HG02970 (cell line): ENCODE results near the gene NPC1L1.
A peak's percentile ranks its signal among the peaks of the same experiment; 100 is the strongest.
"Not testable (repeated sequence)": the region's sequence is repeated elsewhere in the genome, so short reads cannot be mapped to it uniquely, and the experiment has no call there.

Source experiments
- ATAC-seq: cut with Tn5 transposase; IDR thresholded peaks from one replicate; pipeline ENCODE4 v1.9.1; 2021; ENCODE audit warnings: mild to moderate bottlenecking, moderate library complexity, moderate number of reproducible peaks; ENCODE audit not compliant: unreplicated experiment, low FRiP score

The NPC1L1 gene

DNA sequence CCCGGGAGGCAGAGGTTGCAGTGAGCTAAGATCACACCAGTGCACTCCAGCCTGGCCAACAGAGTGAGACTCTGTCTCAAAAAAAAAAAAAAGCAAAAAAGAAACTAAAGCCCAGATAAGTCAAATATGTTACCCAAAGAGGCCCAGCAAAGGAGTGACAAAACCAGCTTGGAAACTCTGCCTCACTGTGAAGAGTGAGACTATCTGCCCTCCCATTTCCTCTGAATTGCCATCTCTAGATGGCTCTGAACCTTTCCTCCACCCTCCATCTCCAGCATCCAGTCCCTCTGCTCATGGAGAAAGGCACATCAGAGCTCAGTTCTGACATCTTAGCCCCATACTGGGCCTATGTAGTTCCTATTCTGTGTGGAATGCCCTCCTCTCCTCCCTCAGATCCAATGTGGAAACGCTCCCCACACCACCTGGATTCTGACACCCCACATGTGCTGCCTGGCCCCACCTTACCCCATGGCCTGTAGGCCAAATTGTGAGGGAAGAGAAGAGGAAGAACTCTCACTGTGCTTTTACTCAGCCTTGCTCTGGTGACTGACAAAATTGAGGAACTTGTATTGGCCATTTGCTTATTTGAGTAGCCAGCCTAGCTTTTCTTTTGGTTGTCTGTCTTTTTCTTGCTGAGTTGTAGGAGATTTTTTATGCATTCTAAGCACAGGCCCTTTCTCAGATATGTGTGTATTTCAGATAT lies 32.7 kb downstream of the NPC1L1 start:
- no peak for ATAC-seq

DNA sequence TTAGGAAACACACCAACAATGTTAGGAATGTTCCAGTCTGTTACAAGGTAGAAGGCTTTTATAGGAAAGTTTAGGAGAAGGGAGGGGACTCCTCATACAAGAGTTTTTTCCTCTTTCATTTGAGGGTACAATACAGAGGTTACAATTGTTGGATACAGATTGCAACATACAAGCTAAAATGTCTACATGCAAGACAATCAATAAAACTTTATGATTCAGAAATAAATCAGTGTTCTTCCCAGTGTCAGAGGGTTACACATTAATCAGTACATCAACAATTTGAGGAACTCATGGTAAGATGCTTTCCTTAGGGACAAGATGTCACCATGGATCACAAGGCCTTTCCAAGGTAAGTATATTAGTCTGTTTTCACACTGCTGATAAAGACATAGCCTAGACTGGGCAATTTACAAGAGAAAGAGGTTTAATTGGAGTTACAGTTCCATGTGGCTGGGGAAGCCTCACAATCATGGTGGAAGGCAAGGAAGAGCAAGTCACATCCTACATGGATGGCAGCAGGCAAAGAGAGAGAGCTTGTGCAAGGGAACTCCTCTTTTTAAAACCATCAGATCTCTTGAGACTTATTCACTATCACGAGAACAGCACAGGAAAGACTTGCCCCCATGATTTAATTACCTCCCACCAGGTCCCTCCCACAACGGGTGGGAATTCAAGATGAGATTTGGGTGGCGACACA lies 34.4 kb downstream of the NPC1L1 start:
- ATAC-seq, result not testable (repeated sequence)

DNA sequence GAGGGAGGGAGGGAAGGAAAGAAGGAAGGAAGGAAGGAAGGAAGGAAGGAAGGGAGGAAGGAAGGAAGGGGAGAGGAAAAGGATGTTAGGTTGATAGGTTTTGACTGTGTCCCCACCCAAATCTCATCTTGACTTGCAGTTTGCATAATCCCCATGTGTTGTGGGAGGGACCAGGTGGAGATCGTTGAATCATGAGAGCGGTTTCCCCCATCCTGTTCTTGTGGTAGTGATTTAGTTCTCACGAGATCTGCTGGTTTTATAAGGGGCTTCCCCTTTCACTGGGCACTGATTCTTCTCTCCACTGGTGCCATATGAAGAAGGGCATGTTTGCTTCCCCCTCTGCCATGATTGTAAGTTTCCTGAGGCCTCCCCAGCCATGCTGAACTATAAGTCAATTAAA lies 35.5 kb downstream of the NPC1L1 start:
- no peak for ATAC-seq

DNA sequence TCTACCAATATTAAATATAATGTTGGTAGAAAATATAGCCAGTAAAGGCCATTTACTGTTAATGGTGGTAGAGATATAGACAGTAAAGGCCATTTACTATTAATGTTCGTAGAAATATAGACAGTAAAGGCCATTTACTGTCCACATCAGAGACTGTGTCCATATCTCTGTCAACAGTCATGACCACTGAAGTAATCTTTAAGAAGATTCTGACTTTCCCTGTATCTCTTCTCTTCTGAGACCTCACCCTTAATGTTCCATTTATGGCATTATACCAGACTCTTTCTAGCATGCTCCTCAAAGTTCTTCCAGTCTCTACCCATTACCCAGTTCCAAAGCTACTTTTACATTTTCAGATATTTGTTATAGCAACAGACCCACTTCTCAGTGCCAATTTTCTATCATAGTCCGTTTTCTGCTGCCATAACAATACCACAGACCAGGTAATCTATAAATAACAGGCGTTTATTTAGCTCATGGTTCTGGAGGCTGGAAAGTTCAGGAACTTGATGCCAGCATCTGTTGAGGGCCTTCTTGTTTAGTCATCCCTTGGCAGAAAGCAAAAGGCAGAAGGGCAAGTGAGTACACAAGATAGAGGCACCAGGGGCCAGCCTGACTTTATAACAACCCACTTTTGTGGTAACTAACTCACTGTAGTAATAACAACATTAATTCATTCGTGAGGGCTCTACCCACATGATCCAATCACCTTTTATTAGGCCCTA lies 42.7 kb downstream of the NPC1L1 start:
- ATAC-seq, result no peak

DNA sequence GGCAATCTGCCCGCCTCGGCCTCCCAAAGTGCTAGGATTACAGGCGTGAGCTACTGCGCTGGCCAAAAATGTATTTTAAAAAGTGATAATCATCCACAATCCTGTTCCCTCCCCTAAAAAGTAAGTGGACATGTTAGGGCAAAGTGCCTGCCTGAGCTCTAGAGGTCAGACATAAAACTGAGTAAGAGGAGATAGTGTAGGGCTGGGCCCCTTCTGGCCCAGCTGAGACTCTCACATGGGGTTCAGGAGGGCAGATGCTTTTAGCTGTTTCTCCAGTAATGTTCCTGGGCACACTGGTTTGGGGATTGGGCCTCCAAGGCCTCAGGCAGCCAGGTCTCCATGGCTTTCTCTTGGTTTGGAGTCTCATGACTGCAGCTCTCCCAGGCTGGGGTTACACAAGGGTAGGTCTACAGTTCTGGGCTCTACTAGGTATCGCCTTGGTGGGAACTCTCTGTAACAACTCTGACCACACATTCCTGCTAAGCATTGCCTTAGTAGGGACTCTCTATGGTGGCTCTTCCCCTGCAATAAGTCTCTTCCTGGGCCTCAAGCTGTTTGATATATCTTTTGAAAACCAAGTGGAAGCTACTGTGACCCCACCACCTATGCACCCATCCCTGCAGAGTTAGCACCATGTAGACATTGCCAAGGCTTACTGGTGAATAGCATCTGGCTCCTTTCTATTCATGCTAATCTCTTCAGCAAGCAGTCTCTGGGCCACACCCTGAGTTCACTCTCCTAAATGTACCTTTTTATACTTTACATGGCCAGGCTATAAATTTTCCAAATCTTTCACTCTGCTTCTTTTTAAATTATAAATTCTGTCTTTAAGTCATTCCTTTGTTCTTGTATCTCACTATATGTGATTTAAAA lies 43.7 kb downstream of the NPC1L1 start:
- ATAC-seq, result no peak

DNA sequence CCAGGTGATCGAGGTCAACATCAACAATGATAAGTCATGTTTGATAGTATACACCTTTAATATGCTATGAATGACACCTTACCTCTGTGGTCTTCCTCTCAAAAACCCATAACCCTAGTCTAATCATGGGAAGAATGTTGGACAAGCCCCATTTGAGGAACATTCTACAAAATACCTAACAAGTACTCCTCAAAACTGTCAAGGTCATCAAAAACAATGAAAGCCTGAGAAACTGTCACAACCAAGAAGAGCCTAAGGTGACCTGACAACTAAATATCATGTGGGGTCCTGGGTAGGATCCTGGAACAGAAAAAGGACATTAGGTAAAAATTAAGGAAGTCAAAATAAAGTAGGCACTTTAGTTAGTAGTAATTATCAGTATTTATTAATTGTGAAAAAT lies 44.7 kb downstream of the NPC1L1 start:
- ATAC-seq, result no peak

DNA sequence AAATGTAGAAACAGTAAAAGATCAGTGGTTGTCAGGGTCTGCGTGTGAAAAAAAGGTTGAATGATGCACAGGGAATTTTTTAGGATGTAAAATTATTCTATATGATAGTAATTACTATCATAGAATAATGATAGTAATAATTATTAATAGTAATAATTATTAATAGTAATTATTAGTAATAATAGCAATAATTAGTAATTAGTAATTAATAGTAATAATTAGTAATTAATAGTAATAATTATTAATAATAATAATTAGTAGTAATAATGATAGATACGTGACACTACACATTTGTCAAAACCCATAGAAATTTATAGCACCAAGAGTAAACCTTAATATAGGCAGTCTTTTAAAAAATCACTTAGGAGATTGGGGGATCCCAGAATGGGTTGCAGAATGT lies 46.2 kb downstream of the NPC1L1 start:
- no peak for ATAC-seq

DNA sequence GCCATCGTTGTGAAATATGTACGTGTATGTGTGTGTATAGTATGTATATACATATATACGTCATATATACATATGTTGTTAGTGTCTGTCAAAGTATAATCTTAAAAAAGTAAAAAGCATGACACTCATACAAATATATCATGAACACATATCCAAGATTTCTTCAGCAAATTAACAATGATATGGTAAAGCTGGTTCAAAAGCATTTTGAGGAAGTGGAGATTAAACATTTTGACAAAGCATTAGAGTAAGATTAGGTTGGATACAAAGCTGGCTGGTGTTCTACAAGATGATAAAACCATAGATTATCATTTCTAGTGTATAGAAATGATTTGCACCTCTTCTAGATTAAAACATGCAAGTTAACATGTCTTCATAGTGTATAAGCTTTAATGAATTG lies 49.9 kb downstream of the NPC1L1 start:
- ATAC-seq, result no peak

DNA sequence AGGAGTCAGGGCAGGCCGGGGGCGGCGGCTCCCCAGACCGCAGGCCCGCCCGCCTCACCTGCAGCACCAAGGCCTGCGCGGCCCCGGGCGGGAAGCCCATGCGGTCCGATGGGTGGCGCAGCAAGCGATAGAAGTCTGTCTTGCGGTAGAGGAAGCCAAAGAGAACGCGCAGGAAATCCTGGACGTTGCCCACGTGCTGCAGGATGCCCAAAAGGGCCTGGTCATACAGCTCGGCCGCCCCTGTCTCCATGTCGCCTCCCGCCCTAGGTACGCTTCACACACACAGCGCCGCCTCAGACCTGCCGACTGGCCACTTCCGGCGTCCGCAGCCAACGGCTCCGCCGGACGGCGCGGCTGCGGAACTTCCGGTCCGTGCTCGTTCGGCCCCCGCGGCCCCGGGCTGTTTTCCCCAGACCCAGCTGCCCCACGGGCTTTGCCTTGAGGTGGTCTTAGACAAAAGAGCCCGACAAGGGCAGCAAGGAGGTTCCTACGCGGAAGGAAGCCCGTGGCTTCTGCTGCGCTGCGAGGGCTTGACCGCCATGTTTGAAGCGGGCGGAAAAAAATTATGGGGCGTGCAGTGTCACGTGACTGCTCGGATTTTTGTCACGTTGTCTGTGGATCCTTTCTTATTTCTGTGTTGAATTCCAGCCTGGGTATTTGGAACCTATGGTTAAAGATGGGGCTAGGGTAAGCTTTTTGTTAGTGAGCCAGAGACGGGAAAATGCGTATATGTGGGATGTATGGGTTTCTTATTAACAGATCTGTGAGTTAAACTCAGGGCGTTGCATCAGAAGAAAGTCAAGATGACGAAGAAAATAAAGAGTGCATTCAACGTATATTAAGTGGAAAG lies 50.6 kb downstream of the NPC1L1 start, which contains the start of gene NUDCD3:
Gene NUDCD3 (minus strand): TSS at position 308 of the 850 bp plus-strand sequence. CDS start 58 bp downstream, at position 250.
- peak; percentile 85 for ATAC-seq

DNA sequence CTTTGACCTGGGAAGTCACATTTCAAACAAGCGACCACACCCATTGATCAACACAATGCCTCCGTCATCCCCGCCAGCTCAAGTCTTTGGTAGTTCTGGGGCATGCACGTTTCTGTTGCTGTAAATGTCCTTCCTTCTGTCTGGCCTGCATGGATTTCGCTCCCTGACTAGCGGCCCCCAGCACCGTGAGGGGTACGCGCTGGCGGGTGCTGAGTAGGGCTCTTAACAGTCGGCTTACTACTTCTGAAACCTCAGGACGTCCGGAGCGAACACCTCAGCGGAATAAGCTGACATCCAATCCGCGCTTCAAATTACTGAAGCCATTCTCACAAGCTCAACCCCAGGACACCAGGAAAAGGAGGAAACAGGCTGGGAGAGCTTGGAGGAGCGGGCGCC lies 51.2 kb downstream of the NPC1L1 start:
- ATAC-seq, result peak; percentile 11

DNA sequence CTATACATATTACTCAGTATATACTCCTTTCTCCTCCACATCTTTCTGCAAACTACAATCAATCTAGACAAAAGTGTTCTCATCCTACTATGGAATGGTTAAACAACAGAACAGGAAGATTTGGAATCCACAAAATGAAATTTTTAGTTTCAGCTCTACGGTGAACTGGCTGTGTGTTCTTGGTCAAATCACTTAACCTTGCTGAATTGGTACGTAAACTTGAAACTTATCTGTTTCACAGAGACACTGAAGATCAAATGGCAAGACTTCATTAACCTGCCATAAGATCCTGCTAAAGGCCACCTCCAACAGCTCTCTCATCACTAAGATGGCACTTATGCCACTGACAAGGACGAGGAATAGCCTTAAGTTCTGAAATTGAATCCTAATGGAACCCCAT lies 52.2 kb downstream of the NPC1L1 start:
- ATAC-seq, result no peak

DNA sequence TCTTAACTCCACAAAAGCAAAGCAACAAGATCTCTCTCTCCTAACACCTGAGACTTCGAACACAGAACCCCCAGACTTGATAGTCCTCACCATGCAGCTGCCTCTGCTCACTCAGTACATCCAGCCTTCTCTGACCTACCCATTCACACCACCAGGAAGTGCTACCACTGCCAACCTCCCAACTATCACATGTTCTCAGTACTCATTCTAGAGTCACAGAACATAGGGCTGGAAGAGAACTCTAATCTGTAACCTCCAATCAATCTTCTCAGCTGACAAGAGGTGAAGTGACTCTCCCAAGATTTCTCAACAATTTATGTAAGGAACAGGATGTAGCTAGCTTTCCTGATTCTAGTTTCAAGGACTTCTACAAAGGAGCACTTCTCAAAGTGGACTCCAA lies 54.4 kb downstream of the NPC1L1 start:
- ATAC-seq, result no peak

DNA sequence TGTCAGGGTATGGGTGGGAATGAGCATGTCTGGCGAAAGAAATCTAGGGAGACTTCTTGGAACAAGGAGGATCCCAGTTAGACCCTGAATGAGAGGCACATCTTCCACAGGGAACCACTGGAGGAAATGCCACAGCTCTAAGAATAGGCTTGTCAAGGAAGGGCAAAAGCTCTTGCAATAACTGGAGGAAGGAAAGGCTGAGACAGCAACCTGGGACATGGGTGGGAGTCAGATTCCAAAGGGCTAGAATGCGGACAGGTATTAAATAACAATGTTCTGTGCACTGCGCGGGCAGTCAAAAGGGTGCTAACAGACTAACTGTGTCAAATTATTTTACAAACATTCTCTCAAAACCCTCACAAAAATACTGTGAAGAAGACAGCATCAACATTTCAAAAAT lies 55.1 kb downstream of the NPC1L1 start:
- ATAC-seq, result no peak

DNA sequence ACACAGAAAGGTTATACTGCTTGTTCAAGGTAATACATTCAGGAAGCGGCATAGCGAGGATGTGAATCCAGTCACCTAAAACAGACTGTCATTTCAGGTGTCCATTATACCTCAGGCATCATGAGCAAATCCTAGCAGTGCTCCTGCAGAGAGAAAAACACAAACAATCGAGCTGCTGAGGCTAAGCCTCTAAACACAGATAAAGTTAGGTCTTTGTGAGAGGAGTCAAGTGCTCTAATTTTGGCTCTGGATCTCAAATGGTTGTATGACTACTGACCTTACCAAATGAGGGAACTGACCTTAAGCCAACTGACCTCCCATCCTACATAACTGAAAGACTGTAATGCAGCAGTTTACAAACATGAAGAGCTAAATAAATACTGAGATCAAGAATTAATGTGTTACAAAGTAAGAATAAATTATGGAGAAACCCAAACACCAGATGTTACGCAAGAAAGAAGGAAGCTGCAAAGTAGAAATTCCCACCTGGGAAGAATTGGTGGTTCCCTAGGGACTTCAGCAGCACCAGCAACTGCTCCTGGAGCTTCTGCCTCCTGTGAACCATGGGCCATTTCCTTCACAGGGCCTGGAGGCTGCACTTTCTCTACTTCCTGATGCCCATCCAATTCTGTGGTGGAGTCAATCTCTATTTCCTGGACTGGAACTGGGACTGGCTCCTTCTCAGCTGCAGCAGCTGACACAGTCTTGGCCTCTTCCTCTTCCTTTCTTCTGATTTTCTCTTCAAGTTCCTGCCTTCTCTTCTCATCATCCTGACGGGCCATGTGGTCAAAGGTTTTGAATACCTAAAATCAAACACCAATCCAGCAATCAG lies 56.4 kb downstream of the NPC1L1 start:
- ATAC-seq, result no peak

DNA sequence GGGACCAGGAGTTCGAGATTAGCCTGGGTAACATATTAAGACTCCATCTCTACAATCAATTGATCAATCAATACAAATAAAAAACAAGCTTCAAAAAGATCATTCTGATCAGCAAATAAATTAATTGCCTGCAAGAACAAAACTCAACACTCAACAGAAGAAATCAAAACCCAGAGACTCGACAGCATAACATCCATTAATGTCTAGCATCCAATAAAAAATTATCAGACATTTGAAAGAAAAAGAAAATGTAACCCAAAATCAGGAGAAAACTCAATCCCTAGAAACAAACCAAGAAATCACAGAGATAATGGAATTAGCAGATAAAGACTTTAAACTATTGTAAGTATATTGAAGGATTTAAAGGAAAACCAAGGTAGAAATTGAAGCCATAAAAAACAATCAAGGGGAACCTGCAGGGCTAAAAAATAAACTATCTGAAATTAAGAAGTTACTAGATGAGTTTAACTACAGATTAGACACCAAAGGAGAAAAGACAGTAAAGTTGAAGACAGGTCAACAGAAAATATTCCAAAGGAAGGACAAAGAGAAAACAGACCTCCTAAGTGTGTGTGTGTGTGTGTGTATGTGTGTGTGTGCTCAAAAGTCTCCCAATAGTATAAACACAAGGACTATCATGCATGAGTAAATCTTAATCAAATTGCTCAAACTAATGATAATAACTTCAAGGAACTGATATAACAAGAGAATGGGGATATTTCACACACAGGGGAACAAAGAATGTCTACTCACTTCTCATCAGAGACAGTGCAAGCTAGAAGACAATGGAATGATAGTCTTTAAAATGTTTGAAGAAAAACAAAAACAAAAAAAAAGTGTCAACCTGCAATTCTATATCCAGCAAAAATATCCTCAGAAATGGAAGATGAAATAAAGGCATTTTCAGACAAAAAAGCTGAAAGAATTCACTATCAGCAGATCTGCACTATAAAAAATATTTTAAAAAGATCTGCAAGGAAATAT lies 58.3 kb downstream of the NPC1L1 start:
- no peak for ATAC-seq

DNA sequence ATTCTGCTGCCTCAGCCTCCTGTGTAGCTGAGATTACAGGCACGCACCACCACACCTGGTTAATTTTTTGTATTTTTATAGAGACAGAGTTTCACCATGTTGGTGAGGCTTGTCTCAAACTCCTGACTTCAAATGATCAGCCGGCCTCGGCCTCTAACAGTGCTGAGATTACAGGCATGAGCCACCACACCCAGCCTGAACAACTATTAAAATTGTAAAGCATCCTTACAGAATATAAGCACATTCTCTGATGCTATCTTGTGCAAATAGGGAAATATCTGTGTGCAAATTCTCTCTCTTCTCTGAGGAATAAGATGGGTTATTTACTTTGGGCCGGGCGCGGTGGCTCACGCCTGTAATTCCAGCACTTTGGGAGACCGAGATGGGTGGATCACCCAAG lies 63.2 kb downstream of the NPC1L1 start:
- no peak for ATAC-seq

DNA sequence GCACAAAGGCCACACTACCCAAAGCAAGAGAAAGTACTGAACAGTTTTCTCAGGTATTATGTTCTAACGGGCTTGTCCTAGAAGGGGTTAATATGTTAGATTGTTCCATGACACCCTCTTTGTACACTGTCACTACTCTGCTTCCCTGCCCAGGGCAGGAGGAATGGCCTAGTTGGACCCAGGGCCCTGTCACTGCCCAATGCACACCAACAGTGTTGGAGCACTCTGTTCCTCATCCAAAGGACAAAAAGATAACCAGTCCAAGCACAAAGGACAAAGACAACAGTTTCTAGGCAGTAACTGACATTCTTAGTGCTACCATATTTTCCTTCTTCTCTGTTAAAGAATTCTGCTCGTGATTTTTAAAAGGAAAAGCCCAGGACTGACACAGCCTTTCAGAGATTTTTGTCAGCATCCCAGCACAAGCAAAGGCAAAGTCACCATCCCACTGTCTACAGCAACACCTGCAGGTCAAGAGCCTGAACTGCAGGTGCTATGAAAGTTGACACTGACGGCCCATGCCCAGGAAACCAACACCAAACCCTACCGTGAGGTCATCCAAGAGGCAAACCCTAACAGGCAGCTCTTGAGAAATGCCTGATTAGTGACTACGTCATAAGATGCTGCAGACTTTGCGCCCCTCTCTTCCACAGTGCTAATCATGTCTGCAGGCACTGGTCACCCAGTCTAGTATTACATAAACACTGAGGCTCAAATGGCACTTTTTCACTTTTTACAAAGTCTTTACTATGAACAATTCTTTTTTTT lies 63.9 kb downstream of the NPC1L1 start:
- no peak for ATAC-seq
